ENCODE data around the gene INO80.

DNA sequence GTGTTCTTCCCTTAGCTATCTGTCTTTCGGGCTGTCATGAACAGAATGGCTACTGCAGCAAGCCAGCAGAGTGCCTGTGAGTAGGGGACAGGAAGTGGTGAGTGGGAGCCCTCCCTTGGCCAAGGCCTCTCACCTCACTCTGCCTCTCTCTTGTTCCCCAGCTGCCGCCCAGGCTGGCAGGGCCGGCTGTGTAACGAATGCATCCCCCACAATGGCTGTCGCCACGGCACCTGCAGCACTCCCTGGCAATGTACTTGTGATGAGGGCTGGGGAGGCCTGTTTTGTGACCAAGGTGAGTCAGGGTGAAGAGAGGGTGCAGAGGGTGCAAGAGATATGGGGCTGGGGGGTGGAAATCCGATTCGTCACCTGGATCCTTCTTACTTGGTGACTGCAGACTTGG lies 183.9 kb downstream of the INO80 start:
- TF ChIP-seq, protein P1, sequence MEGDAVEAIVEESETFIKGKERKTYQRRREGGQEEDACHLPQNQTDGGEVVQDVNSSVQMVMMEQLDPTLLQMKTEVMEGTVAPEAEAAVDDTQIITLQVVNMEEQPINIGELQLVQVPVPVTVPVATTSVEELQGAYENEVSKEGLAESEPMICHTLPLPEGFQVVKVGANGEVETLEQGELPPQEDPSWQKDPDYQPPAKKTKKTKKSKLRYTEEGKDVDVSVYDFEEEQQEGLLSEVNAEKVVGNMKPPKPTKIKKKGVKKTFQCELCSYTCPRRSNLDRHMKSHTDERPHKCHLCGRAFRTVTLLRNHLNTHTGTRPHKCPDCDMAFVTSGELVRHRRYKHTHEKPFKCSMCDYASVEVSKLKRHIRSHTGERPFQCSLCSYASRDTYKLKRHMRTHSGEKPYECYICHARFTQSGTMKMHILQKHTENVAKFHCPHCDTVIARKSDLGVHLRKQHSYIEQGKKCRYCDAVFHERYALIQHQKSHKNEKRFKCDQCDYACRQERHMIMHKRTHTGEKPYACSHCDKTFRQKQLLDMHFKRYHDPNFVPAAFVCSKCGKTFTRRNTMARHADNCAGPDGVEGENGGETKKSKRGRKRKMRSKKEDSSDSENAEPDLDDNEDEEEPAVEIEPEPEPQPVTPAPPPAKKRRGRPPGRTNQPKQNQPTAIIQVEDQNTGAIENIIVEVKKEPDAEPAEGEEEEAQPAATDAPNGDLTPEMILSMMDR (conservative IDR thresholded peaks at IDR 0.05; ENCODE audit: low read depth, low read length) = no peak
- no peak for TF ChIP-seq EZH2 (IDR thresholded peaks at IDR 0.05; ENCODE audit: borderline replicate concordance, low read depth, low read length, poor library complexity, severe bottlenecking)

Measured in A673 (cell line).